Measurements from ENCODE around the gene ATRN. TPM values are rescaled to one million over a fixed set of nuclear protein-coding genes. Genes with fewer than 3 reads are reported as not detected.

ATRN gene
- total RNA-seq, 1 donor from 2014 or later: 11.8 TPM

DNA sequence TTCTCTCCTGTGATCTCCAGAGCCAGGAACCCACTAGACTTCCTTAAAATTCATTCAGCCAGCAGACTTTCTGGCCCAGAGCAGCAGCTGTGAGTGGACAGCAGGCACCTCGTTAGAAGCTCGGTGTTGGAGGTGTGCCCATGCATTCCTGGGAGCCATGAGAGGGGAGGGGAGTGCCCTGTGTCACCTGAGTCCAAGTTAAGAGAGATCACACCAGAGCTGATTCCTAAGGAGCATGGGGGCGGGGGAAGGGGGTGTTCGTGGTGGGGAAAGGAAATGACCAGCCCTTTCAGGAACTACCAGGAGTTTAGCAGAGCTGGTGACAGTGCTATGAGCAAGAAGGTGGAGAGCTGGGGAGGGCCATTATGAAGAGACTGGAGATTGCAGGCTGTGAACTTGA is 145.4 kb downstream of the ATRN start:
- intact Hi-C loops (cut with micrococcal nuclease): no loop called here
- no peaks in the 10 kb centered on the region for H3K4me1 Mint-ChIP-seq
- no peaks in the 10 kb centered on the region for H3K9me3 Mint-ChIP-seq
- H3K27ac Mint-ChIP-seq: no peak overlapping the region
- DNase-seq: no peak
- no peak overlapping the region for H3K4me3 Mint-ChIP-seq
- no peaks in the 10 kb centered on the region for H3K36me3 Mint-ChIP-seq (ENCODE audit: low read depth)
- no peaks in the 10 kb centered on the region for H3K27me3 Mint-ChIP-seq

DNA sequence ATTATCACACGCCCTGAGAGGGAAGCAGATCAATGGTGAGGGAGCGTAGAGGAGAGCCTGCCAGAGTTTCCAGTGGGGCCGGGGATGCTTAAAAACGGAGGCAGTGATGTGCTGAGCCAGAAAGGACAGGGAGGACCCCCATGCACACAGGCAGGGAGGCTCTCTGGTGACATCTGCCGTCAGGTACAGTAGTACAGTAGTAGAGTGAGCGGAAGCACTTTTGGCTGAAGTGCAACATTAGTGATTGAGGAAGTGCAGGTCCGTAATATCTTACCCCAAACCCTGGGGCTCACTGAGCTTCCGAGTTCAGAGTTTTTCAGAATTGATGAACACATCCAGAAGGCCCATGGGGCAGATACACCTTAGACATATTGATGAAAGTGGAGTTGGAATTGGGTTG is 150.3 kb downstream of the ATRN start:
- no peak overlapping the region for H3K27ac Mint-ChIP-seq
- H3K36me3 Mint-ChIP-seq (ENCODE audit: low read depth): no peaks in the 10 kb centered on the region
- H3K4me3 Mint-ChIP-seq: no peak overlapping the region
- intact Hi-C loops (cut with micrococcal nuclease): no loop called here
- no peaks in the 10 kb centered on the region for H3K9me3 Mint-ChIP-seq
- H3K4me1 Mint-ChIP-seq: no peaks in the 10 kb centered on the region
- no peak for DNase-seq
- H3K27me3 Mint-ChIP-seq: no peaks in the 10 kb centered on the region

DNA sequence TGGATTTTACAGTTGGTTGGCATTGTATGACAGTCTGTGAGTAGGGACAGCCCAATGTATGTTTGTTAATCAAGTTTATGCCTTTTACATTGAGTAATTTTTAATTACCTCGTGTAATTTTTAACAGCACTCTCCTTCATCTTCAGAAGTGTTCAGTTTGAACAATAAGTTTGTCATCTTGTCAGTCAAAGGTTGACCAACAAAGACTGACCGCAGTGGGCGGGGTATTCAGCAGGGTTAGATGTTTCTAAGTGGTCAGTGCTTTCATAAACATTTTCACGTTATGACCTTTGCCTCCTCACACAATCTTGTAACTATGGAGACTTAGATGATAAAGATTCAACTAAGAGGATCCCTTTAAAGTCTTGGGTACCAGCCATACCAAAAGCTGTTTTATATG is 151.6 kb downstream of the ATRN start:
- Mint-ChIP-seq H3K9me3 (no peaks in the 10 kb centered on the region), H3K36me3 (ENCODE audit: low read depth) (no peaks in the 10 kb centered on the region), H3K4me1 (no peaks in the 10 kb centered on the region), H3K4me3 (no peak overlapping the region), H3K27ac (no peak overlapping the region), H3K27me3 (no peaks in the 10 kb centered on the region)
- no peak for DNase-seq
- intact Hi-C loops (cut with micrococcal nuclease): no loop called here

DNA sequence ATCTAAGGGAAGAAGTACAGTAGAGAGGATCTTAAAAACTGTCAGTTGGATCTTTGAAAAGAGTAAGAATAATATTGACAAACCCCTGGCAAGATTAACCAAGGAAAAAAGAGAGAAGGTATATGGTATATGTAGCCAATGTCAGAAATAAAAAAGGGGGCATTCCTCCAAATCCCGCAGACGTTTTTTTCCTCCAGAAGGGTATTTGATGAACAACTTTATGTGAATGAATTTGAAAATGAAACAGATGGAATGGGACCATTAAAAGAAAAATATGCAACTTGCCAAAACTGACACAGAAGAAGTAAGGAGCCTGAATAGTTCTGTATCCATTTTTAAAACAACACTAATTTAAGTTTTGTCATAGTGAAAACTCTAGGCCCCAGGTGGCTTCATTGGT is 156.7 kb downstream of the ATRN start:
- Mint-ChIP-seq H3K4me3 (no peak overlapping the region), H3K9me3 (no peaks in the 10 kb centered on the region), H3K27ac (no peak overlapping the region), H3K4me1 (no peaks in the 10 kb centered on the region), H3K36me3 (ENCODE audit: low read depth) (no peaks in the 10 kb centered on the region), H3K27me3 (no peaks in the 10 kb centered on the region)
- intact Hi-C loops (cut with micrococcal nuclease): no loop called here
- DNase-seq: no peak

DNA sequence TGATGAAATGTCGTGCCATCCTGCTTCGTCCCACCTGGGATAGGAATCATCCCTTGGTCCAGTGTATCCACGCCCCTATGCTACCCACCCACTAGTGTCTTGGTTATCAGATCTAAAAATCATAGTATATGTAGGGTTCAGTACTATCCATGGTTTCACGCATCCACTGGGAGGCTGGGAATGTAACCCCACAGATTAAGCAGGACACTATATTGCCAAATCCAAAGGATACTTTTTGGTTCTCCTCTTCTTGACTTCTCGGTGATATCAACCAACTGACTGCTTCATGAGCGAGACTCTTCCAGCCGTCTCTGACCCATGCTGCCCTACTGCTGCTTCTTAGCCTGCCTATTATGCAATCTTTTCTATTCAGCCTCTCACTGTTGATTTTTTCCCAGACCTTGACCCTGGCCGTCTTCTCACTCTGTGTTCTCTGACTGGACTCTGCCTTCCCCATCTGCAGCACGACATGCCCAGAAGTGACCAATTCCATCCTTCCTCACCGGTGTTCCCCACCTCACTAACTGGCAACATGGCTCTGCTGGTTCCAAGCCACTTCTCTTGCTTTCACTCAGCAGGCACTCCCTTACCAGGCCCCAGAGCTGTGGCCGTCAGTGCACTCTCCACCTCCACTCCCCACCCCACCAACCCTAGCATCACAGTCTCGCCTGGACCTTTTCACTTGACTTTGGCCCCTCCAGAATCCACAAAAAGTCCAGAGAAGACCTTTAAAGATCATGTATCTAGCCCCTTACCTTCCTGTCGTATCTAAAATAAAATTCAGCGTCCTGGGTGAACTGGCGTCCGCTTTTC is 157.9 kb downstream of the ATRN start:
- DNase-seq: no peak
- H3K27me3 Mint-ChIP-seq: no peaks in the 10 kb centered on the region
- no peaks in the 10 kb centered on the region for H3K9me3 Mint-ChIP-seq
- no peaks in the 10 kb centered on the region for H3K36me3 Mint-ChIP-seq (ENCODE audit: low read depth)
- no peak overlapping the region for H3K27ac Mint-ChIP-seq
- no peaks in the 10 kb centered on the region for H3K4me1 Mint-ChIP-seq
- no peak overlapping the region for H3K4me3 Mint-ChIP-seq
- intact Hi-C loops (cut with micrococcal nuclease): no loop called here

DNA sequence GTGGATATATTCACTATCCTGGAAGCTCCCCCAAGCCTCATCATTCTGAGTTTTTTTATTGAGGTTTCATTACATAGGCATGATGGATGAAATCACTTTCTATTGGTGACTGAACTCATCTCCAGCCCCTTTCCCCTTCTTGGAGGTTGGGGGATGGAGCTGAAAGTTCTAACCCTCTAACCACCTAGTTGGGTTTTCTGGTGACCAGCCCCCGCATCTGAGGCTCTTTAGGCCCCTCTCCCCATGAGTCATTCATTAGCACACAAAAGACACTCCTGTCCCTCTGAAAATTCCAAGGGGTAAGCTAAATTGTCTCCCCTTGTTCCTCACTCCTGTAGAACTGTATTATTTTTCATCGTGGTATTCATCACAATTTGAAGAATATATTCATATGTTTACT is 159.1 kb downstream of the ATRN start:
- DNase-seq: no peak
- intact Hi-C loops (cut with micrococcal nuclease): no loop called here
- no peak overlapping the region for H3K27ac Mint-ChIP-seq
- H3K36me3 Mint-ChIP-seq (ENCODE audit: low read depth): peaks cover 3% of the 10 kb centered on the region
- no peaks in the 10 kb centered on the region for H3K27me3 Mint-ChIP-seq
- H3K9me3 Mint-ChIP-seq: no peaks in the 10 kb centered on the region
- H3K4me3 Mint-ChIP-seq: no peak overlapping the region
- H3K4me1 Mint-ChIP-seq: no peaks in the 10 kb centered on the region

DNA sequence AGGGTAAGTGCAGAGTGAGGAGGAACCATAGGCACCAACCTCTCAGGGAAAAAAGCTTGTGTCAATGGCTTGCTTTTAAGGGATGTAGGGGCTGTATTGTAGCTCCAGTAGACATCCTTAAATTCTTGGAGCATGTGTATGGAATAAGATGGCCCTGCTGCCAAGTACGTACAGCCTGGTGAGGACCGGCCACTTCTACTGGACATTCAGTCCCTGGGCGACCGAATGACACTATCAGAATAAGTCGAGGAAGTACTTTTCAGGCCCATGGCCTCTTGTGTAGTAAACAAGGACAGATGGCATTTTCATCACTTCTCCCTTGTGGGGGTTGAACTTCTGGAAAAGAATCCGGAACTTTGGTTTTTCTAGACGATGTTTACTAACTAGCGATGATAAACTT is 159.6 kb downstream of the ATRN start:
- H3K27ac Mint-ChIP-seq: no peak overlapping the region
- intact Hi-C loops (cut with micrococcal nuclease): no loop called here
- peaks cover 3% of the 10 kb centered on the region for H3K36me3 Mint-ChIP-seq (ENCODE audit: low read depth)
- no peaks in the 10 kb centered on the region for H3K27me3 Mint-ChIP-seq
- no peak overlapping the region for H3K4me3 Mint-ChIP-seq
- DNase-seq: no peak
- no peaks in the 10 kb centered on the region for H3K9me3 Mint-ChIP-seq
- H3K4me1 Mint-ChIP-seq: no peaks in the 10 kb centered on the region

DNA sequence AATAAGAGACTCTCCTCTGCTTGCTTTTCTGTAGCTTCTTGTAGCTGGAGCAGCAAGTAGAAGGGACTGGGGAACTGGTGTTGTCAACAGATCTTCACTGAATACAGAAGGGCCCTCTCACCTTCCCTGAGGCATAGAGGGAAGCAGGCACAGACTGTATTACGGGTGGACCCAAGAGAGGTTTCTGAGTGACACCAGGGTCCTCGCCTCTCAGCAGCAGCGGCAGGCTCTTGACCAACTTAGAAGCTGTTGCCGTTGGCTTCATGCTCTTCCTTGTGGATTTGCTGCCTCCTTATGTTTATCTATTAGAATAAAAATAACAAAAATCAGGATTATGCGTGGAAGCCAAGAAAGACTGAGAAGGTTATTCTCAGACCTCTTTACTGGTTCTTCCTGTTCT is 160.7 kb downstream of the ATRN start:
- no peaks in the 10 kb centered on the region for H3K9me3 Mint-ChIP-seq
- H3K4me1 Mint-ChIP-seq: no peaks in the 10 kb centered on the region
- intact Hi-C loops (cut with micrococcal nuclease): no loop called here
- DNase-seq: no peak
- no peak overlapping the region for H3K4me3 Mint-ChIP-seq
- no peaks in the 10 kb centered on the region for H3K27me3 Mint-ChIP-seq
- H3K27ac Mint-ChIP-seq: no peak overlapping the region
- H3K36me3 Mint-ChIP-seq (ENCODE audit: low read depth): peaks cover 3% of the 10 kb centered on the region

DNA sequence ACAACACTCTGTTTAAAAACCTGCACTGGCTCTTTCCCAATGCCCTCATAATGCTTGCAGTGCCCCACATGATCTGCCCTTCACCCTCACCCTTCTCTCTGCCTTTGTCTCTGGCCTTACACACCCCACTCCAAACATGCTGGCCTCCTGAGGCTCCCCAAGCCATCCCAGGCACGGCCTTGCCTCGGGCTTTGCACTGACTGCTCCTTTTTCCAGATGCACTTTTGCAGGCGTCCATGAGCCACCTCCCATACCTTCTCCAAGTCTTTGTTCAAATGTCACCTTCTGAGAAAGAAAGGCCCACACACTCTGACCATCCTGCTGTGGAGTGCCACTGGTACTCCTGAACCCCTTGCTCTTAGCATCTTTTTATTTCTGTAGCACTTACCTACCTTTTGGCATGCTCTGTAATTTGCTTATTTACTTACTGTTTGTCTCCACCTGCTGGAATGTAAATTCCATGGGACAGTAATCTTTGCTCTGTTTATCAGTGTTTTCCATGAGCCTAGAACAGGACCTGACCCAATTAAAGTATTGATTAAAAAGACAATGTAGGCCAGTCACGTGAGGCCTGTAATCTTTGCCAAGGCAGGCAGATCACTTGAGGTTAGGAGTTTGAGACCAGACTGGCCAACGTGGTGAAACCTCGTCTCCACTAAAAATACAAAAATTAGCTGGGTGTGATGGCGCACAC is 161.6 kb downstream of the ATRN start:
- H3K4me3 Mint-ChIP-seq: no peak overlapping the region
- no peaks in the 10 kb centered on the region for H3K27me3 Mint-ChIP-seq
- H3K27ac Mint-ChIP-seq: no peak overlapping the region
- no peaks in the 10 kb centered on the region for H3K9me3 Mint-ChIP-seq
- intact Hi-C loops (cut with micrococcal nuclease): no loop called here
- peaks cover 3% of the 10 kb centered on the region for H3K36me3 Mint-ChIP-seq (ENCODE audit: low read depth)
- no peak for DNase-seq
- no peaks in the 10 kb centered on the region for H3K4me1 Mint-ChIP-seq

DNA sequence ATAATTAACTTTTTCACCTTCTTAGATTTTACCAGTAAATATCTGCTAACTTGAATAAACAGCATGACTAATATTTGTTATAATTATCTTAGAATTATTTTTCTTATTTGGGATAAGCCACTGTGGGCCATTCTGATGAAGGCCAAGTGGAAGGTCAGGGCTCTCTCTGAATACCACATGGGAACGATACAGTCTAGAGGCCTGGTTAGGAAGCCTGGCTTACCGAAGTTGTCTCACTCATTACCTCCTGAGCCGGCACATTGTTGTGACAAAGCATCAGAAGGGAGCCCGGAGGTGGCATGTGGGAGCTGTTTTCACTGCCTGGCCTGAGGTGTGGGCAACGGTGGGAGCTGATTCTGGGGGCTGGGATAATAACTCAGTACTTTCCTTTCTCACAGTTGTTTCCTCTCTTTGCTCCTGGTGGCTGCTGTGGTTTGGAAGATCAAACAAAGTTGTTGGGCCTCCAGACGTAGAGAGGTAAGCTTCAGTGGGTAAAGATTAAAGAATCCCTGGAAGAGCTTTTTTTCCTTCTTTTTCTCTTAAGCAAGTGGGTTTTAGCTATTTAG is 163.2 kb downstream of the ATRN start:
- intact Hi-C loops (cut with micrococcal nuclease): no loop called here
- Mint-ChIP-seq H3K9me3 (no peaks in the 10 kb centered on the region), H3K27me3 (no peaks in the 10 kb centered on the region), H3K27ac (no peak overlapping the region), H3K36me3 (ENCODE audit: low read depth) (peaks cover 6% of the 10 kb centered on the region), H3K4me3 (no peak overlapping the region), H3K4me1 (no peaks in the 10 kb centered on the region)
- DNase-seq: no peak

DNA sequence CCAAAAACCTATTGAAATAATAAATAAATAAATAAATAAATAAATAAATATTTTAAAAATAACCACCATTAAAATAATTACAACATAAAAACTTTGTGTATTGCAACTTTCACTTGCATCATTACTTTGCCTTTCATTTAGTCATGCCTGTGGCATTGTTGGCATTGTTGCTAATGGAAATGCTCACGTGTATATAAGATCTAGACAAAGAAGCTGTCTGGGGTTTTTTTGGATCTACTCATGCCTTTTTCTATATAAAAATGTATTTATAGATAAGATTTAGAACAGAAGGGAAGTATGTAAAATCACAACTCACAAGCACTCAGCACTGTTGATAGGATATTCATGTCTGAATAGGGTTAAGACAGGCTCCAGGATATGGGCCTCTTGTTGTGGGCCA is 164.5 kb downstream of the ATRN start:
- intact Hi-C loops (cut with micrococcal nuclease): no loop called here
- no peaks in the 10 kb centered on the region for H3K27me3 Mint-ChIP-seq
- H3K9me3 Mint-ChIP-seq: no peaks in the 10 kb centered on the region
- no peak overlapping the region for H3K27ac Mint-ChIP-seq
- DNase-seq: no peak
- no peak overlapping the region for H3K4me3 Mint-ChIP-seq
- H3K36me3 Mint-ChIP-seq (ENCODE audit: low read depth): peaks cover 7% of the 10 kb centered on the region
- H3K4me1 Mint-ChIP-seq: no peaks in the 10 kb centered on the region

DNA sequence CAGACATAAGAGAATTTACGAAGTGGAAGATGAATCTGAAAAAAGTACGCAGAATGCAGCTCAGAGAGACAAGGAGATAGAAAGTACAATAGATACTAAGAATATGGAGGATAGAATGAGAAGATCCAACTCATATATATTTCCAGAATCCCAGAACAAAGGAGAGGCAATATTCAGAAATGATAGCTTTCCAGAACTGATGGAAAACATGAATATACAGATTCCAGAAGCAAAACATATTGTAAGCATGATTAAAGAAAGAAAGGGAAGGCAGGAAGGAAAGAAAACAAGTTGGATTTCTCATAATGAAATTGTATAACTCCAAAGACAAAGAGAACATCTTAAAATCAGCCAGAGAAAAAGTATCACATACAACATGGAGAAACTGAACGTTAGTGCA is 169.4 kb downstream of the ATRN start:
- Mint-ChIP-seq H3K27ac (no peak overlapping the region), H3K4me1 (no peaks in the 10 kb centered on the region), H3K4me3 (no peak overlapping the region), H3K36me3 (ENCODE audit: low read depth) (peaks cover 6% of the 10 kb centered on the region), H3K27me3 (no peaks in the 10 kb centered on the region), H3K9me3 (no peaks in the 10 kb centered on the region)
- DNase-seq: no peak
- intact Hi-C loops (cut with micrococcal nuclease): no loop called here

DNA sequence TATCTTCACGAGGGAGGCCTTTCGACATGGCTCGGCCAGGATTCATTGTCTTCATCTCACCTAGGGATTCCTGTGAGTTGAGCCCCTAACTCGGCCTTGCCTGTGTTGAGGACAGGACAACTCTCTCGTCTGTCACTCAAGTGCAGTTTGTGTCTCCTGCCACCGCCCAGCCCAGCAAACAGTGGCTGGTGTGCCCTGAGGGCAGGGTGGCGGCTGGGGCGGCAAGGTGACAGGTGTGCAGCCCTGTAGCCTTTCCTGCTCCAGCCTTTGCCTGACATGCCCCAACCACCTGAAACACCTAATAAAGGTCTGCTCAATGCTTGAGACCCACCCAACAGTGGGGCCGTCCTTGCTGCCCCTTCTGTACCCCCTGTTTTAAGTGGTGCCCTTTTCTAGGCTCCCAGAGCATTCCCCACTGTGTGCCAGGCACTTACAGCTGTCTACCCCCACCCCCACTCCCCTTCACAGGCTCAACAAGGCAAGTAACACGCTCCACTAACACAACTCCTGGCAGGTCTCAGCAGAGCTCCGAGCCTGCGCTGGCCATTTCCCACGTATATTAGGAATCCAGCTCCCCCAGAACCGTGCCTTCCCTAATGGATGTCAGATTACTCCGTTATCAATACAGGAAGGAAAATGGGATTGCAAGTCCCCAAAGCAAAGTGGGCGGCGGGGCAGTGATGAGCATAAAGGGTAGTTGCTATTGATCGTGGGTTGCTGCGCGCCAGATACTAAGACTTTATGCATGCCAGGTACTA is 174.7 kb downstream of the ATRN start:
- H3K9me3 Mint-ChIP-seq: no peaks in the 10 kb centered on the region
- intact Hi-C loops (cut with micrococcal nuclease): no loop called here
- no peaks in the 10 kb centered on the region for H3K4me1 Mint-ChIP-seq
- no peak overlapping the region for H3K4me3 Mint-ChIP-seq
- H3K27me3 Mint-ChIP-seq: no peaks in the 10 kb centered on the region
- H3K27ac Mint-ChIP-seq: no peak overlapping the region
- no peak for DNase-seq
- H3K36me3 Mint-ChIP-seq (ENCODE audit: low read depth): peaks cover 2% of the 10 kb centered on the region

DNA sequence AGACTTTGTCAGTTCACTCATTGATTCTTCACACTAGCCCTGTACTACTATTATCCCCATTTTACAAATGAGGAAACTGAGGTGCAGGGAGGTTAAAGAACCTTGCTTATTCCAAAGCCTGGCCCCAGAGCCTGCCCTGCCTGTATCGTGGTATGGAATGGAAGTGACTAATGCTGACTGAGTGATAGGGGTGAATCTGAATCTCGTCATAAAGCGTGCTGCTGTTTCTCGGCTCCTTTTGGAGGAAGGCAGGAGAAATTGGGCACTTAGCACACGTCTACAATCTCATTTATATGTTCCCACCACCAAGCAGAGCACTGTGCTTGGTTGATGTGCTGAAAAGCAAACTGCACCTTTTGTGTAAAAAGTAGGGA is 175.2 kb downstream of the ATRN start:
- Mint-ChIP-seq H3K27me3 (no peaks in the 10 kb centered on the region), H3K9me3 (no peaks in the 10 kb centered on the region), H3K4me1 (no peaks in the 10 kb centered on the region), H3K4me3 (no peak overlapping the region), H3K27ac (no peak overlapping the region), H3K36me3 (ENCODE audit: low read depth) (no peaks in the 10 kb centered on the region)
- no peak for DNase-seq
- intact Hi-C loops (cut with micrococcal nuclease): no loop called here
